Measurements from ENCODE around the gene TMEM248.

DNA sequence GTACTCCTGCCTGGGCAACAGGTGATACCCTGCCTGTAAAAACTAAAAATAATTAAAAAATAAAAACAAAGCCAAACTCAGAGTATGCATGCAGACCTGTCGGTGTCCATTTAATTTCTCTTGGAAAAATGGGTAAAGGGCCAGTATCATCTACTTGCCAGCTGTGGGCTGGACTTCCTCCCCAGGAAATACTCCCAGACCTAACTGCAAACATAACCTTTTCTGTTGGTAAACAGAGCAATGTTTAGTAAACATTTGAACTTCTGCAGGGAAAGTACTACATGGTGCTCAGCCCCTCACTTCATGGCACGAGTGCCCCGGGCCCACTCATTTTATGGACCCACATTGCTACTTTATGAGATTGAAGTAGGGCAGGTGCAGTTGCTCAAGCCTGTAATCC, 10.2 kb upstream of the TMEM248 start:
- no peak for TF ChIP-seq POLR2A (IDR thresholded peaks at IDR 0.05)
- TF ChIP-seq, protein P1, sequence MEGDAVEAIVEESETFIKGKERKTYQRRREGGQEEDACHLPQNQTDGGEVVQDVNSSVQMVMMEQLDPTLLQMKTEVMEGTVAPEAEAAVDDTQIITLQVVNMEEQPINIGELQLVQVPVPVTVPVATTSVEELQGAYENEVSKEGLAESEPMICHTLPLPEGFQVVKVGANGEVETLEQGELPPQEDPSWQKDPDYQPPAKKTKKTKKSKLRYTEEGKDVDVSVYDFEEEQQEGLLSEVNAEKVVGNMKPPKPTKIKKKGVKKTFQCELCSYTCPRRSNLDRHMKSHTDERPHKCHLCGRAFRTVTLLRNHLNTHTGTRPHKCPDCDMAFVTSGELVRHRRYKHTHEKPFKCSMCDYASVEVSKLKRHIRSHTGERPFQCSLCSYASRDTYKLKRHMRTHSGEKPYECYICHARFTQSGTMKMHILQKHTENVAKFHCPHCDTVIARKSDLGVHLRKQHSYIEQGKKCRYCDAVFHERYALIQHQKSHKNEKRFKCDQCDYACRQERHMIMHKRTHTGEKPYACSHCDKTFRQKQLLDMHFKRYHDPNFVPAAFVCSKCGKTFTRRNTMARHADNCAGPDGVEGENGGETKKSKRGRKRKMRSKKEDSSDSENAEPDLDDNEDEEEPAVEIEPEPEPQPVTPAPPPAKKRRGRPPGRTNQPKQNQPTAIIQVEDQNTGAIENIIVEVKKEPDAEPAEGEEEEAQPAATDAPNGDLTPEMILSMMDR (IDR thresholded peaks at IDR 0.05): no peak

Data from adrenal gland (tissue), 5 donors.